ENCODE measurements around the gene PMF1.

The PMF1 gene

GRCh38 chr1:156283521-156283920 lies 70.7 kb downstream of the PMF1 start:
- TF ChIP-seq, protein P1, sequence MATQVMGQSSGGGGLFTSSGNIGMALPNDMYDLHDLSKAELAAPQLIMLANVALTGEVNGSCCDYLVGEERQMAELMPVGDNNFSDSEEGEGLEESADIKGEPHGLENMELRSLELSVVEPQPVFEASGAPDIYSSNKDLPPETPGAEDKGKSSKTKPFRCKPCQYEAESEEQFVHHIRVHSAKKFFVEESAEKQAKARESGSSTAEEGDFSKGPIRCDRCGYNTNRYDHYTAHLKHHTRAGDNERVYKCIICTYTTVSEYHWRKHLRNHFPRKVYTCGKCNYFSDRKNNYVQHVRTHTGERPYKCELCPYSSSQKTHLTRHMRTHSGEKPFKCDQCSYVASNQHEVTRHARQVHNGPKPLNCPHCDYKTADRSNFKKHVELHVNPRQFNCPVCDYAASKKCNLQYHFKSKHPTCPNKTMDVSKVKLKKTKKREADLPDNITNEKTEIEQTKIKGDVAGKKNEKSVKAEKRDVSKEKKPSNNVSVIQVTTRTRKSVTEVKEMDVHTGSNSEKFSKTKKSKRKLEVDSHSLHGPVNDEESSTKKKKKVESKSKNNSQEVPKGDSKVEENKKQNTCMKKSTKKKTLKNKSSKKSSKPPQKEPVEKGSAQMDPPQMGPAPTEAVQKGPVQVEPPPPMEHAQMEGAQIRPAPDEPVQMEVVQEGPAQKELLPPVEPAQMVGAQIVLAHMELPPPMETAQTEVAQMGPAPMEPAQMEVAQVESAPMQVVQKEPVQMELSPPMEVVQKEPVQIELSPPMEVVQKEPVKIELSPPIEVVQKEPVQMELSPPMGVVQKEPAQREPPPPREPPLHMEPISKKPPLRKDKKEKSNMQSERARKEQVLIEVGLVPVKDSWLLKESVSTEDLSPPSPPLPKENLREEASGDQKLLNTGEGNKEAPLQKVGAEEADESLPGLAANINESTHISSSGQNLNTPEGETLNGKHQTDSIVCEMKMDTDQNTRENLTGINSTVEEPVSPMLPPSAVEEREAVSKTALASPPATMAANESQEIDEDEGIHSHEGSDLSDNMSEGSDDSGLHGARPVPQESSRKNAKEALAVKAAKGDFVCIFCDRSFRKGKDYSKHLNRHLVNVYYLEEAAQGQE (IDR thresholded peaks at IDR 0.05; ENCODE audit: low read depth), result no peak
- TF ChIP-seq CEBPB (IDR thresholded peaks at IDR 0.05) (no peak), YY1 (IDR thresholded peaks at IDR 0.05; ENCODE audit: low read depth) (no peak), TCF12 (IDR thresholded peaks at IDR 0.05; ENCODE audit: low read depth) (no peak), TAF1 (IDR thresholded peaks at IDR 0.05; ENCODE audit: low read depth) (no peak), TEAD4 (IDR thresholded peaks at IDR 0.05) (no peak), EGR1 (IDR thresholded peaks at IDR 0.05) (no peak), NFIC (IDR thresholded peaks at IDR 0.05) (no peak), EP300 (IDR thresholded peaks at IDR 0.05; ENCODE audit: borderline replicate concordance) (no peak), RAD21 (IDR thresholded peaks at IDR 0.05; ENCODE audit: low read depth) (no peak), CREB1 (IDR thresholded peaks at IDR 0.05; ENCODE audit: low read depth) (no peak), MAX (IDR thresholded peaks at IDR 0.05) (no peak), FOXM1 (IDR thresholded peaks at IDR 0.05; ENCODE audit: borderline replicate concordance, low read depth) (no peak), ZBTB7A (IDR thresholded peaks at IDR 0.05; ENCODE audit: low read depth) (no peak)
- TF ChIP-seq, protein P2, sequence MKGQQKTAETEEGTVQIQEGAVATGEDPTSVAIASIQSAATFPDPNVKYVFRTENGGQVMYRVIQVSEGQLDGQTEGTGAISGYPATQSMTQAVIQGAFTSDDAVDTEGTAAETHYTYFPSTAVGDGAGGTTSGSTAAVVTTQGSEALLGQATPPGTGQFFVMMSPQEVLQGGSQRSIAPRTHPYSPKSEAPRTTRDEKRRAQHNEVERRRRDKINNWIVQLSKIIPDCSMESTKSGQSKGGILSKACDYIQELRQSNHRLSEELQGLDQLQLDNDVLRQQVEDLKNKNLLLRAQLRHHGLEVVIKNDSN (IDR thresholded peaks at IDR 0.05), result no peak

- TF ChIP-seq, protein P1 (IDR thresholded peaks at IDR 0.05; ENCODE audit: low read depth), result no peak
- no peak for TF ChIP-seq EGR1 (IDR thresholded peaks at IDR 0.05)
- no peak for TF ChIP-seq TEAD4 (IDR thresholded peaks at IDR 0.05)
- no peak for TF ChIP-seq RAD21 (IDR thresholded peaks at IDR 0.05; ENCODE audit: low read depth)
- no peak for TF ChIP-seq YY1 (IDR thresholded peaks at IDR 0.05; ENCODE audit: low read depth)
- no peak for TF ChIP-seq ZBTB7A (IDR thresholded peaks at IDR 0.05; ENCODE audit: low read depth)
- no peak for TF ChIP-seq EP300 (IDR thresholded peaks at IDR 0.05; ENCODE audit: borderline replicate concordance)
- TF ChIP-seq TAF1 (IDR thresholded peaks at IDR 0.05; ENCODE audit: low read depth), result no peak
- no peak for TF ChIP-seq FOXM1 (IDR thresholded peaks at IDR 0.05; ENCODE audit: borderline replicate concordance, low read depth)
- TF ChIP-seq, protein P2 (IDR thresholded peaks at IDR 0.05), result no peak
- TF ChIP-seq TCF12 (IDR thresholded peaks at IDR 0.05; ENCODE audit: low read depth), result no peak
Observed at GRCh38 chr1:156284112-156284511, 71.3 kb downstream of the PMF1 start, which contains the start of gene TMEM79. Gene TMEM79 (plus strand): TSS chr1:156284325. CDS start chr1:156285227, 902 bp downstream.

GRCh38 chr1:156284757-156285156 lies 72.0 kb downstream of the PMF1 start:
- TF ChIP-seq NFIC (IDR thresholded peaks at IDR 0.05), result no peak
- TF ChIP-seq MAX (IDR thresholded peaks at IDR 0.05), result no peak
- TF ChIP-seq, protein P1 (IDR thresholded peaks at IDR 0.05; ENCODE audit: low read depth), result no peak
- TF ChIP-seq YY1 (IDR thresholded peaks at IDR 0.05; ENCODE audit: low read depth), result no peak
- TF ChIP-seq ZBTB7A (IDR thresholded peaks at IDR 0.05; ENCODE audit: low read depth), result no peak
- no peak for TF ChIP-seq FOXM1 (IDR thresholded peaks at IDR 0.05; ENCODE audit: borderline replicate concordance, low read depth)
- no peak for TF ChIP-seq TAF1 (IDR thresholded peaks at IDR 0.05; ENCODE audit: low read depth)
- no peak for TF ChIP-seq EP300 (IDR thresholded peaks at IDR 0.05; ENCODE audit: borderline replicate concordance)
- no peak for TF ChIP-seq TCF12 (IDR thresholded peaks at IDR 0.05; ENCODE audit: low read depth)
- TF ChIP-seq CEBPB (IDR thresholded peaks at IDR 0.05), result no peak
- TF ChIP-seq RAD21 (IDR thresholded peaks at IDR 0.05; ENCODE audit: low read depth), result no peak
- TF ChIP-seq, protein P2 (IDR thresholded peaks at IDR 0.05), result no peak

GRCh38 chr1:156285437-156285836 lies 72.6 kb downstream of the PMF1 start:
- TF ChIP-seq TCF12 (IDR thresholded peaks at IDR 0.05; ENCODE audit: low read depth), result no peak
- no peak for TF ChIP-seq TEAD4 (IDR thresholded peaks at IDR 0.05)
- TF ChIP-seq EP300 (IDR thresholded peaks at IDR 0.05; ENCODE audit: borderline replicate concordance), result no peak
- TF ChIP-seq CEBPB (IDR thresholded peaks at IDR 0.05), result no peak
- no peak for TF ChIP-seq ZBTB7A (IDR thresholded peaks at IDR 0.05; ENCODE audit: low read depth)
- TF ChIP-seq EGR1 (IDR thresholded peaks at IDR 0.05), result no peak
- no peak for TF ChIP-seq RAD21 (IDR thresholded peaks at IDR 0.05; ENCODE audit: low read depth)
- TF ChIP-seq NFIC (IDR thresholded peaks at IDR 0.05), result no peak
- TF ChIP-seq YY1 (IDR thresholded peaks at IDR 0.05; ENCODE audit: low read depth), result no peak
- TF ChIP-seq, protein P2 (IDR thresholded peaks at IDR 0.05), result no peak
- TF ChIP-seq TAF1 (IDR thresholded peaks at IDR 0.05; ENCODE audit: low read depth), result no peak
- TF ChIP-seq FOXM1 (IDR thresholded peaks at IDR 0.05; ENCODE audit: borderline replicate concordance, low read depth), result no peak
- TF ChIP-seq MAX (IDR thresholded peaks at IDR 0.05), result no peak
- no peak for TF ChIP-seq CREB1 (IDR thresholded peaks at IDR 0.05; ENCODE audit: low read depth)
